Renal cortical epithelial cell (primary cell): ENCODE results near the gene CAPN2. TPM values are rescaled to one million over a fixed set of nuclear protein-coding genes. Genes with fewer than 3 reads are reported as not detected.
"Not testable (repeated sequence)": the region's sequence is repeated elsewhere in the genome, so short reads cannot be mapped to it uniquely, and the experiment has no call there.

Source experiments
- DNase-seq: peaks from one replicate; pipeline ENCODE4 v3.0.0-alpha.2; 2011; ENCODE audit warnings: low read depth
- total RNA-seq: library from RNA; depleted of rRNA; stranded (reverse); fragments of >200 nt; gene quantifications from 2 replicates; pipeline ENCODE4 v1.2.3, GENCODE V29; 2014

Gene CAPN2
- total RNA-seq, 1 donor from 2014 or later = 425 TPM

- no peak for DNase-seq
Measured at GRCh38 chr1:223716302-223716862, 4.0 kb downstream of the CAPN2 start.

GRCh38 chr1:223717123-223717522, 4.8 kb downstream of the CAPN2 start:
- no peak for DNase-seq

- DNase-seq = no peak
Measured at GRCh38 chr1:223717695-223718363, 5.5 kb downstream of the CAPN2 start.

- peak; percentile 84 for DNase-seq
Measured at GRCh38 chr1:223718850-223719249, 6.5 kb downstream of the CAPN2 start.

- DNase-seq = peak; percentile 99
Measured at GRCh38 chr1:223720971-223721591, 8.7 kb downstream of the CAPN2 start.

- DNase-seq = no peak
Measured at GRCh38 chr1:223721658-223722607, 9.6 kb downstream of the CAPN2 start.

GRCh38 chr1:223723351-223723904, 11.1 kb downstream of the CAPN2 start:
- DNase-seq = no peak

GRCh38 chr1:223724376-223724775, 12.0 kb downstream of the CAPN2 start:
- no peak for DNase-seq

GRCh38 chr1:223725578-223725977, 13.2 kb downstream of the CAPN2 start:
- no peak for DNase-seq

- DNase-seq = peak; percentile 94
Measured at GRCh38 chr1:223726380-223727001, 14.2 kb downstream of the CAPN2 start.

- no peak for DNase-seq
Measured at GRCh38 chr1:223727541-223727940, 15.2 kb downstream of the CAPN2 start.

- DNase-seq = no peak
Measured at GRCh38 chr1:223729906-223730305, 17.6 kb downstream of the CAPN2 start.

- DNase-seq = no peak
Measured at GRCh38 chr1:223730479-223731132, 18.3 kb downstream of the CAPN2 start.

- DNase-seq = peak; percentile 58
Measured at GRCh38 chr1:223731133-223731770, 18.9 kb downstream of the CAPN2 start.

GRCh38 chr1:223732993-223733798, 20.9 kb downstream of the CAPN2 start:
- DNase-seq = no peak

GRCh38 chr1:223733898-223734852, 21.8 kb downstream of the CAPN2 start:
- DNase-seq = no peak

- DNase-seq = not testable (repeated sequence)
Measured at GRCh38 chr1:223736638-223737037, 24.3 kb downstream of the CAPN2 start.

GRCh38 chr1:223737342-223737741, 25.0 kb downstream of the CAPN2 start:
- DNase-seq = no peak
